ENCODE results near the gene MEIKIN. TPM values are rescaled to one million over a fixed set of nuclear protein-coding genes. Genes with fewer than 3 reads are reported as not detected.

MEIKIN gene
- total RNA-seq, 1 experiment from 2014 or later = not detected

GRCh38 chr5:131926168-131926567, 19.3 kb downstream of the MEIKIN start:
- in situ Hi-C loops (cut with HindIII; ENCODE audit: low pct_unique_long_range_greater_than_20kb, low sequenced_read_pairs) (no loop called here), intact Hi-C loops (cut with micrococcal nuclease; ENCODE audit: unreplicated experiment) (no loop called here)
- Histone ChIP-seq H3K4me1 (ENCODE audit: control insufficient read depth, insufficient read depth, low read length) (no peaks in the 10 kb centered on the region), H3K36me3 (ENCODE audit: control insufficient read depth, insufficient read depth, low read length) (no peaks in the 10 kb centered on the region), H3K27me3 (ENCODE audit: control insufficient read depth, insufficient read depth, low read length) (peaks cover 3% of the 10 kb centered on the region; the same call in 1 of the 2 replicates), H3K4me3 (ENCODE audit: low read depth in 2 of 2, low read length in 2 of 2) (no peak overlapping the region), H3K27ac (ENCODE audit: low read length) (no peak overlapping the region), H3K9me3 (ENCODE audit: control insufficient read depth, insufficient read depth, low read depth, low read length) (no peaks in the 10 kb centered on the region; the same call in 1 of the 2 replicates)
- no peak for TF ChIP-seq REST (IDR thresholded peaks at IDR 0.05; ENCODE audit: insufficient read depth in 1 of 2, low read depth in 2 of 2, low read length in 1 of 2)
- no peak for TF ChIP-seq CTCF (IDR thresholded peaks at IDR 0.05)
- CTCF ChIA-PET = no interaction called here
- BruUV-seq (replicated peaks) = no TSS peak
- ATAC-seq (no peak), DNase-seq (ENCODE audit: low read depth, low spot score) (no peak)
- POLR2A ChIA-PET = no interaction called here

- Histone ChIP-seq H3K9me3 (ENCODE audit: control insufficient read depth, insufficient read depth, low read depth, low read length) (no peaks in the 10 kb centered on the region), H3K4me3 (ENCODE audit: low read depth in 2 of 2, low read length in 2 of 2) (no peak overlapping the region), H3K4me1 (ENCODE audit: control insufficient read depth, insufficient read depth, low read length) (no peaks in the 10 kb centered on the region), H3K27me3 (ENCODE audit: control insufficient read depth, insufficient read depth, low read length) (peaks cover 14% of the 10 kb centered on the region; the same call in 1 of the 2 replicates), H3K27ac (ENCODE audit: low read length) (no peak overlapping the region), H3K36me3 (ENCODE audit: control insufficient read depth, insufficient read depth, low read length) (no peaks in the 10 kb centered on the region)
- ATAC-seq (no peak), DNase-seq (ENCODE audit: low read depth, low spot score) (no peak)
- TF ChIP-seq TCF7L2 (IDR thresholded peaks at IDR 0.05; ENCODE audit: low read depth, low read length) (no peak), POLR2AphosphoS5 (IDR thresholded peaks at IDR 0.05; ENCODE audit: low read depth, low read length) (no peak), REST (IDR thresholded peaks at IDR 0.05; ENCODE audit: insufficient read depth in 1 of 2, low read depth in 2 of 2, low read length in 1 of 2) (no peak)
- ChIA-PET POLR2A (no interaction called here), CTCF (no interaction called here)
- BruUV-seq (replicated peaks) = no TSS peak
- in situ Hi-C loops (cut with HindIII; ENCODE audit: low pct_unique_long_range_greater_than_20kb, low sequenced_read_pairs) = no loop called here
- intact Hi-C loops (cut with micrococcal nuclease; ENCODE audit: unreplicated experiment) = no loop called here
These were observed 29.0 kb downstream of the MEIKIN start for GRCh38 chr5:131916481-131916880.

Measured in Panc1 (cell line).